ENCODE measurements around the gene LYPD6.
"Not testable (repeated sequence)": the region's sequence is repeated elsewhere in the genome, so short reads cannot be mapped to it uniquely, and the experiment has no call there.

LYPD6 gene

GRCh38 chr2:149451417-149452165 lies 121.2 kb downstream of the LYPD6 start:
- no peak for DNase-seq (ENCODE audit: low read depth in 2 of 2)

GRCh38 chr2:149456285-149456684 lies 125.9 kb downstream of the LYPD6 start:
- no peak for DNase-seq (ENCODE audit: low read depth in 2 of 2)

GRCh38 chr2:149458502-149458901 lies 128.1 kb downstream of the LYPD6 start:
- no peak for DNase-seq (ENCODE audit: low read depth in 2 of 2)

DNA sequence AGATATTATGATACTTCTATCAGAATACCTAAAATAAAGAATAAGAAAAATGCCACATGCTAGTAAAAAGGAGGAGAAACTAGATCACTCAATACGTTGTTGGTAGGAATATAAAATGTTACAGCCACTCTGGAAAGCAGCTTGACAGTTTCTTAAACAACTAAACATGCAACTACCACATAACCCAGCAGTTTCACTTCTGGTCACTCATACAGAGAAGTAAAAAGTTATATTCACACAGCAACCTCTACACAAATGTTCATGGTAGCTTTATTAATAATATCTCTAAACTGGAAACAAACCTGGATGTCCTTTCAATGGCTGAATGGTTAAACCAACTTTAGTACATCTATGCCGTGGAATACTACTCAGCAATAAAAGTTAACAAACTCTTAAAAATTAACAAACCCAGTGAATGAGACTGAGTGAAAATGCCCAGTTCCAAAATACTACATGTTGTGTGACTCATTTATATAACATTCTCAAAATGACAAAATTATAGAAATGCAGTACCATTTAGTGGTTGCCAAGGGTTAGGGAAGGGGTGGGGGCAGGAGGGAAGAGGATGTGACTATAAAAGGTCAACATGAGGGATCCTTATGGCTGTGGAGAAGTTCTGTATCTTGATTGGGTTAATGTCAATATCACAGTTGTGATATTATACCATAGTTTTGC lies 133.1 kb downstream of the LYPD6 start:
- DNase-seq (ENCODE audit: low read depth in 2 of 2): no peak

DNA sequence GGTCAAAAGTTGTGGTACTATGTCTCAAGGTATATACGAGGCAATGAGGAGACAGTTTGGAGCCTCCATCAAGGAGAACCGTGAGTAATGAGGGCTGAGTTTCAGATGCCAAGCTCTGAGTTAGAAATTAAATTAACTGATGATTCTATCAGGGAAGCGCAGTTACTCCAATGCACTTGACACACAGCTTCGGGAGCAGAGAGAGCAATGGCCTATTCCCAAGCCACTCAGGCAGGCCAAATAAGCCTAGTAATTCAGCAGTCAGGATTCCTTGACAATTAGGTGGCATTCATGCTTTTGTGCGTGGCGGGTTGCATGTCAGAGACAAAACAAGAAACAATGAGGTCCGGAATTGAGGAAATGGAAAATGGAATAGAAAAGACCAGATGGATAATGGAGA lies 134.0 kb downstream of the LYPD6 start:
- DNase-seq (ENCODE audit: low read depth in 2 of 2): no peak

DNA sequence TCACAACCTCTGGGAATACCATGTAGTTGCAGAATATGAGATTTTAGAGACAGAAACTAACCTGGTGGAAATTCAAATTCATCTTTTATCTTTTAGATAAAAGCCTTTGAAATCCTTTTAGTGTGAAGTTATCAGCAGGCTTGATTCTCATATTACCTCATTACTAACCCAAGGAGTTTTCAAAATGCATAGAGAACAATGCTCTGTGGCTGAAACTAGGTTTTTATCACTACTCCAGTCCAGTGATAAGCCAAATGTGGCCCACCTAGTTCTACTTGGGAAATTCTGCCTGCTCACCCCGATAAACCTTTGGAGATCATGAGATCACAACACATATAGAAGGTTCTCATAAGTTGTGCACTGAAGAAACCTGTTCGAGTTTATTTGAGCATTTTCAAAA lies 135.5 kb downstream of the LYPD6 start:
- DNase-seq (ENCODE audit: low read depth in 2 of 2): no peak

- no peak for DNase-seq (ENCODE audit: low read depth in 2 of 2)
Observed at GRCh38 chr2:149466635-149467034, 136.2 kb downstream of the LYPD6 start.

- DNase-seq (ENCODE audit: low read depth in 2 of 2): no peak
Observed at GRCh38 chr2:149467436-149467835, 137.0 kb downstream of the LYPD6 start.

DNA sequence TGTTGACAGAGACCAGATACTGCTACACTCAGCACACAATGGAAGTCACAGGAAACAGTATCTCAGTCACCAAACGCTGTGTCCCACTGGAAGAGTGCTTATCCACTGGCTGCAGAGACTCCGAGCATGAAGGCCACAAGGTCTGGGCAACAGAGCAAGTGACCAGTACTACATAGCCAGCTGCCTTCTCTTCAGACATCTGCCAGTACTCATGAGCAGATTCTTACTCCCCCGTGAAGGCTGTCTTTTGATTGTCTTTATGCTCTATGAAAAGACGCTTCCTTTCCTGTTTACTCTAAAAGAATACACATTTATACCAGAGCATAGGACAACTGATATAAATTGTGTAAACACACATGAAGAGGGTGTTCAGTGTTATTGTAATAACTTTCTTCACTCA lies 138.2 kb downstream of the LYPD6 start:
- DNase-seq (ENCODE audit: low read depth in 2 of 2): no peak

DNA sequence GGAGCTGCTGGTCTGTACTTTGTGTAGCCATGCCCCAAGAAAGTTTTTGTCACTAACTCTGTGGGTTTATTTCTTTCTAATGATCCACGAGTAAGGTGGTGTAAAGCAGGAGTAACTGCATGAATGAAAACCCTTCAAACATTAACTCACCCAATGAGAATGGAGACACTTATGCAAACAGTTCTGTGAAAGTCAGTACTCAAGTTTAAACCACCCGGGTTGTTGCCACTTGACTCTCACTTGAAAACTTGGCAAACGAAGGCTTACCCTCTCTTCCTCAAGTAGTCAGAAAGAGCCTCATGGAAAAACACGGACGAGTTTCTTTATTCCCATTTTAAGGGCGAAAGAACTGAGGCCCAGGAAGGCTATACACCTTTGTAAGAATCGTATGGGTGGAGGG lies 139.7 kb downstream of the LYPD6 start:
- no peak for DNase-seq (ENCODE audit: low read depth in 2 of 2)

- DNase-seq (ENCODE audit: low read depth in 2 of 2): no peak
Observed at GRCh38 chr2:149472413-149472812, 142.0 kb downstream of the LYPD6 start.

GRCh38 chr2:149473068-149473467 lies 142.7 kb downstream of the LYPD6 start:
- no peak for DNase-seq (ENCODE audit: low read depth in 2 of 2)

- DNase-seq (ENCODE audit: low read depth in 2 of 2): no peak
Observed at GRCh38 chr2:149473521-149473920, 143.1 kb downstream of the LYPD6 start.

- no peak for DNase-seq (ENCODE audit: low read depth in 2 of 2)
Observed at GRCh38 chr2:149483004-149483605, 152.7 kb downstream of the LYPD6 start.

- DNase-seq (ENCODE audit: low read depth in 2 of 2): no peak
Observed at GRCh38 chr2:149486664-149487063, 156.3 kb downstream of the LYPD6 start.

- DNase-seq (ENCODE audit: low read depth in 2 of 2): no peak
Observed at GRCh38 chr2:149487189-149487588, 156.8 kb downstream of the LYPD6 start.

DNA sequence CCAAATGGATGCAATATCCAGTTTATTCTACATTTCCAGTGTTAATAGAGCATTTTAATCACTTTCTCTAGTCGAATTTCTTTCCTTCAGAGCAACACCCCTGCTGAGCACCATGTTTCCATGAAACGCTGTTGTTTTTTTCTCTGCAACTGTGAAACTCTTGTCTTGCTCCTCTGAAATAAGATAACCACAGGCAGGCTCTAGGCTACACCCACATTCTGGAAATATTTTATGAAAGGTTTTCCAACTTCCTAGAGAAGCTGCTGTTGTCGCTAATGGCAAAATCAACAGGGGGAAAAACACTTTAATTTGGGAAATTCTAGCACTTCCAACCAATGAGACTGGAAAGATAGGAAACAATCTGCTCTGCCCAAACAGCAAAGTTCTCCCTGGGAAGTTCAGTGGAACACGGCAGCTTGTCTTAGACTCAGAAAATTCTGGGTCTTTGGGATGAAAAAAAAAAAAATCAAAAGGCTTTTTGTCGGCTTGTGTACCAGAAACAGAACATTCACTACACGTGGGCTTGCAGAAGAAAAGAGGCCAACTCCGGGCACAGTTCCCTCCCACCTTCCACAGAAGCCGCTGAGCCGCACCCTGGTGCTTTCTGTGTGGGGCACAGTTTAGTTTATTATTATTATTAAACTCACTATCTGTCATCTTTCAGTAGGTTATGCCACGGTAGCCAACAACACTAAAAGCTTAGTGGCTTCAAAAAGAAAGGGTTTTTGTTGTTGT lies 158.5 kb downstream of the LYPD6 start:
- no peak for DNase-seq (ENCODE audit: low read depth in 2 of 2)

GRCh38 chr2:149489452-149489851 lies 159.1 kb downstream of the LYPD6 start:
- DNase-seq (ENCODE audit: low read depth in 2 of 2): no peak

GRCh38 chr2:149490296-149490695 lies 159.9 kb downstream of the LYPD6 start:
- no peak for DNase-seq (ENCODE audit: low read depth in 2 of 2)

DNA sequence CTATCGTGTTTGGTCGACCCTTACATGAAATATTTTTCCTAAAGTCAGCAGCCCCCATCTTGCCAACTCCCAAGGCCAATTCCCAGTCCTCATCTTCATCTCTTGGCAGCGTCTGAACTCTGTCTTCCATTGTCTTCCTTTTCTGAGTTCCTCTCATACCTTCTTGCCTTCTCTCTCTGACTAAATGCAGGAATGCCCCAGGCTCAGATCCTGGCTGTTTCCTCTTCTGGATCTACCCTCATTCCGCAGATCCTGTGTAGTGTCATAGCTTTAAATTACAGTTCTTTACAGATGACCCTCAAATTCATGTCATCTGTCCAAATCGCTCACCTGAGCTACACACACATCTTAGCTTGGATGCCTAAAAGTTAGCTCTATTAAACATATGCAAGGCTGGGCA lies 162.5 kb downstream of the LYPD6 start:
- DNase-seq (ENCODE audit: low read depth in 2 of 2): no peak

DNA sequence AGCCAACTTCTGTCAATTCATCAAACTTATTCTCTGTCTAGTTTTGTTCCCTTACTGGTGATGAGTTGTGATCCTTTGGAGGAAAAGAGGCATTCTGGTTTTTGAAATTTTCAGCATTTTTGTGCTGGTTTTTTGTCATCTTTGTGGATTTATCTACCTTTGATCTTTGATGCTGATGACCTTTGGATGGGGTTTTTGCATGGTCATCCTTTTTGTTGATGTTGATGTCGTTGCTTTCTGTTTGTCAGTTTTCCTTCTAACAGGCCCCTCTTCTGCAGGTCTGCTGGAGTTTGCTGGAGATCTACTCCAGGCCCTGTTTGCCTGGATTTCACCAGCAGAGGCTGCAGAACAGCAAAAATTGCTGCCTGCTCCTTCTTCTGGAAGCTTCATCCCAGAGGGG lies 168.8 kb downstream of the LYPD6 start:
- DNase-seq (ENCODE audit: low read depth in 2 of 2): not testable (repeated sequence)

GRCh38 chr2:149506808-149507207 lies 176.4 kb downstream of the LYPD6 start:
- not testable (repeated sequence) for DNase-seq (ENCODE audit: low read depth in 2 of 2)
